Endothelial cell of umbilical vein (primary cell): ENCODE results near the gene DGUOK. TPM values are rescaled to one million over a fixed set of nuclear protein-coding genes. Genes with fewer than 3 reads are reported as not detected.

ENCODE experiments used
- BruUV-seq: library from RNA; stranded (reverse); fragments of 400-500 nt; replicated peaks from 2 replicates; lab custom pipeline; 2021; lab: Mats Ljungman, UMichigan
- CTCF ChIA-PET: fragments of 300-600, 350-600 bp; sonication (Branson Sonifier 250); formaldehyde crosslinking; loops from one replicate; lab custom pipeline; 2021; ENCODE audit warnings: antibody characterized with exemption, inconsistent platforms; lab: Charles Lee
- POLR2A ChIA-PET: fragments of 300-600, 350-600 bp; sonication (Branson Sonifier 250); formaldehyde crosslinking; loops from one replicate; lab custom pipeline; 2021; ENCODE audit warnings: antibody characterized with exemption, inconsistent platforms; lab: Charles Lee
- DNase-seq: peaks from one replicate; pipeline ENCODE4 v3.0.0-alpha.2; 2011; ENCODE audit warnings: low read depth, low spot score
- FAIRE-seq: peaks from 2 replicates; lab custom pipeline; 2011; peaks lifted over from hg19 to GRCh38; lab: Jason Lieb, UNC
- H2AFZ ChIP-seq: 2 replicates; pipeline ENCODE4 v1.6.0; 2012; ENCODE audit warnings: low read depth, low read length, control low read depth, inconsistent platforms
- H3K27ac ChIP-seq: 2 replicates; pipeline ENCODE4 v1.5.1; 2011; ENCODE audit warnings: low read depth, mild to moderate bottlenecking, control low read depth, low read length, moderate library complexity; ENCODE audit not compliant: insufficient read depth
- H3K27me3 ChIP-seq, 2 experiments: 2 replicates each; pipeline versions ENCODE4 v1.6.0 to v1.6.1; 2011; ENCODE audit warnings: low read length in 2 of 2, mixed read lengths in 1 of 2; ENCODE audit not compliant: control insufficient read depth in 2 of 2, insufficient read depth in 2 of 2
- H3K36me3 ChIP-seq, 2 experiments: 2 replicates in 1 of 2; 3 replicates in 1 of 2; pipeline ENCODE4 v1.5.1; 2011; ENCODE audit warnings: low read length in 2 of 2, mild to moderate bottlenecking in 1 of 2, moderate library complexity in 1 of 2; ENCODE audit not compliant: control insufficient read depth in 2 of 2, insufficient read depth in 2 of 2; ENCODE audit errors: extremely low read depth in 1 of 2
- H3K4me1 ChIP-seq: 3 replicates; pipeline ENCODE4 v1.5.1; 2011; ENCODE audit warnings: mild to moderate bottlenecking, low read length; ENCODE audit not compliant: control insufficient read depth, insufficient read depth; ENCODE audit errors: extremely low read depth
- H3K4me2 ChIP-seq: 2 replicates; pipeline ENCODE4 v1.6.1; 2011; ENCODE audit warnings: low read length, control low read depth, mixed read lengths; ENCODE audit not compliant: insufficient read depth
- H3K4me3 ChIP-seq, 3 experiments: fragments of 200-600 bp in 1 of 3; sonication (generic), shearing (Covaris generic) in 1 of 3; replicated peaks in 1 of 3; 2 replicates each; pipeline ENCODE4 v1.5.1; 2011 to 2016; ENCODE audit warnings: control low read depth in 3 of 3, low read length in 3 of 3, mild to moderate bottlenecking in 2 of 3, inconsistent platforms in 1 of 3, low read depth in 1 of 3, moderate library complexity in 1 of 3; ENCODE audit not compliant: insufficient read depth in 1 of 3
- H3K79me2 ChIP-seq: 2 replicates; pipeline ENCODE4 v1.6.0; 2012; ENCODE audit warnings: low read length, inconsistent platforms; ENCODE audit not compliant: control insufficient read depth, insufficient read depth
- H3K9ac ChIP-seq: replicated peaks from 2 replicates; pipeline ENCODE3; 2011; ENCODE audit warnings: low read length, control low read depth; ENCODE audit not compliant: insufficient read depth; ENCODE audit errors: extremely low read depth
- H3K9me1 ChIP-seq: replicated peaks from 3 replicates; pipeline ENCODE4 v1.6.0; 2011; ENCODE audit warnings: mild to moderate bottlenecking, low read length; ENCODE audit not compliant: control insufficient read depth, insufficient read depth; ENCODE audit errors: extremely low read depth
- H3K9me3 ChIP-seq: replicated peaks from 2 replicates; pipeline ENCODE4 v1.5.1; 2012; ENCODE audit warnings: low read length, inconsistent platforms; ENCODE audit not compliant: control insufficient read depth, insufficient read depth
- H4K20me1 ChIP-seq: replicated peaks from 2 replicates; pipeline ENCODE3; 2011; ENCODE audit warnings: mild to moderate bottlenecking, low read length; ENCODE audit not compliant: control insufficient read depth, insufficient read depth; ENCODE audit errors: extremely low read depth
- CTCF ChIP-seq, 2 donors: IDR thresholded peaks; 1 replicate in 1 of 2; 2 replicates in 1 of 2; pipeline ENCODE4 v1.5.1; 2011; ENCODE audit warnings: low read length in 2 of 2, mild to moderate bottlenecking in 2 of 2, moderate library complexity in 2 of 2, control low read depth in 1 of 2, inconsistent platforms in 1 of 2, low read depth in 1 of 2; ENCODE audit not compliant: insufficient read depth in 1 of 2; ENCODE audit errors: extremely low read depth in 1 of 2
- EZH2 ChIP-seq: IDR thresholded peaks from 2 replicates; pipeline ENCODE4 v1.6.1; 2012; ENCODE audit warnings: borderline replicate concordance, low read depth, mild to moderate bottlenecking, moderate library complexity, low read length, inconsistent platforms; ENCODE audit not compliant: severe bottlenecking
- FOS ChIP-seq: IDR thresholded peaks from 2 replicates; pipeline ENCODE4 v1.6.1; 2011; ENCODE audit warnings: mild to moderate bottlenecking, low read length, moderate library complexity, borderline replicate concordance; ENCODE audit not compliant: insufficient read depth
- GATA2 ChIP-seq: IDR thresholded peaks from 2 replicates; pipeline ENCODE4 v1.7.0; 2011; ENCODE audit warnings: low read depth, mild to moderate bottlenecking, moderate library complexity, mixed read lengths, low read length; ENCODE audit not compliant: insufficient read length, insufficient read depth
- JUN ChIP-seq: IDR thresholded peaks from 2 replicates; pipeline ENCODE4 v1.6.1; 2011; ENCODE audit warnings: borderline replicate concordance, low read depth; ENCODE audit not compliant: insufficient read length, insufficient read depth
- MAX ChIP-seq: IDR thresholded peaks from 2 replicates; pipeline ENCODE4 v1.6.1; 2011; ENCODE audit not compliant: insufficient read depth, insufficient read length
- MYC ChIP-seq: IDR thresholded peaks from one replicate; pipeline ENCODE4 v1.6.1; 2011; ENCODE audit warnings: mild to moderate bottlenecking, low read depth, low read length
- POLR2A ChIP-seq: IDR thresholded peaks from 2 replicates; pipeline ENCODE4 v1.6.1; 2012; ENCODE audit warnings: low read depth, mild to moderate bottlenecking, control low read depth, low read length
- POLR2AphosphoS5 ChIP-seq: IDR thresholded peaks from 2 replicates; pipeline ENCODE4 v1.6.1; 2012; ENCODE audit warnings: low read depth, mild to moderate bottlenecking, control low read depth, low read length, moderate library complexity; ENCODE audit not compliant: insufficient read depth
- dilution Hi-C: fragments of 300-500 bp; cut with MboI; formaldehyde crosslinking; loops from one replicate; pipeline ENCODE4 v1.15.0; 2019; ENCODE audit warnings: low sequenced_read_pairs; ENCODE audit not compliant: extremely low pct_ligation_motif_present
- intact Hi-C: fragments of 100-400 bp; cut with micrococcal nuclease; formaldehyde crosslinking; loops from one replicate; pipeline ENCODE4 v1.10.0; 2022
- polyA plus RNA-seq, 4 experiments: library from polyadenylated mRNA; depleted of rRNA in 3 of 4; stranded (reverse) in 3 of 4; unstranded in 1 of 4; fragments of >200 nt; gene quantifications; 2 replicates each; pipeline versions ENCODE4 v1.2.1 to v1.2.3, GENCODE V29; 2011 to 2012; ENCODE audit warnings: missing spikeins in 1 of 4
- total RNA-seq: library from RNA; stranded (reverse); gene quantifications from 2 replicates; pipeline ENCODE4 v1.2.3, GENCODE V29; 2021

DGUOK gene
- total and polyA plus RNA-seq, 2 donors (not counting 3 experiments of a cell fraction or from before 2014, with no cell fraction given), result 51.8 to 77.5 TPM

GRCh38 chr2:73976803-73977202 lies 50.1 kb downstream of the DGUOK start:
- ChIA-PET POLR2A (no interaction called here), CTCF (no interaction called here)
- peaks cover 20% of the 10 kb centered on the region for H3K4me1 ChIP-seq
- H4K20me1 ChIP-seq, result no peaks in the 10 kb centered on the region
- H3K36me3 ChIP-seq, result no peaks in the 10 kb centered on the region
- no peaks in the 10 kb centered on the region for H3K27me3 ChIP-seq
- intact Hi-C loops, result no loop called here
- H2AFZ ChIP-seq, result no peak overlapping the region
- H3K9me1 ChIP-seq, result no peaks in the 10 kb centered on the region
- H3K4me3 ChIP-seq, result no peak overlapping the region
- H3K9ac ChIP-seq, result no peak overlapping the region
- H3K4me2 ChIP-seq, result no peak overlapping the region
- H3K9me3 ChIP-seq, result no peaks in the 10 kb centered on the region
- DNase-seq (no peak), FAIRE-seq (no peak)
- TF ChIP-seq FOS (no peak), POLR2A (no peak), JUN (no peak), MYC (no peak), EZH2 (no peak), GATA2 (no peak), CTCF (IDR thresholded peaks at IDR 0.05; ENCODE audit: extremely low read depth in 1 of 2, insufficient read depth in 1 of 2, low read depth in 1 of 2, low read length in 2 of 2) (no peak), POLR2AphosphoS5 (no peak), MAX (no peak)
- H3K79me2 ChIP-seq, result no peaks in the 10 kb centered on the region
- dilution Hi-C loops, result no loop called here
- H3K27ac ChIP-seq, result no peak overlapping the region
- no TSS peak for BruUV-seq
